C1 segment of cervical spinal cord (tissue), 14 donors: ENCODE measurements around the gene BRAP.
"Not testable (repeated sequence)": the region's sequence is repeated elsewhere in the genome, so short reads cannot be mapped to it uniquely, and the experiment has no call there.

Experiments used
- DNase-seq, 14 donors: peaks; one replicate each; lab custom pipeline; 2025; lab: John Stamatoyannopoulos, UW

BRAP gene

GRCh38 chr12:111607239-111607638, 78.5 kb downstream of the BRAP start:
- DNase-seq: no peak

GRCh38 chr12:111606767-111607230, 79.0 kb downstream of the BRAP start:
- DNase-seq: peak in 1 of 14 donors; percentile 5

DNA sequence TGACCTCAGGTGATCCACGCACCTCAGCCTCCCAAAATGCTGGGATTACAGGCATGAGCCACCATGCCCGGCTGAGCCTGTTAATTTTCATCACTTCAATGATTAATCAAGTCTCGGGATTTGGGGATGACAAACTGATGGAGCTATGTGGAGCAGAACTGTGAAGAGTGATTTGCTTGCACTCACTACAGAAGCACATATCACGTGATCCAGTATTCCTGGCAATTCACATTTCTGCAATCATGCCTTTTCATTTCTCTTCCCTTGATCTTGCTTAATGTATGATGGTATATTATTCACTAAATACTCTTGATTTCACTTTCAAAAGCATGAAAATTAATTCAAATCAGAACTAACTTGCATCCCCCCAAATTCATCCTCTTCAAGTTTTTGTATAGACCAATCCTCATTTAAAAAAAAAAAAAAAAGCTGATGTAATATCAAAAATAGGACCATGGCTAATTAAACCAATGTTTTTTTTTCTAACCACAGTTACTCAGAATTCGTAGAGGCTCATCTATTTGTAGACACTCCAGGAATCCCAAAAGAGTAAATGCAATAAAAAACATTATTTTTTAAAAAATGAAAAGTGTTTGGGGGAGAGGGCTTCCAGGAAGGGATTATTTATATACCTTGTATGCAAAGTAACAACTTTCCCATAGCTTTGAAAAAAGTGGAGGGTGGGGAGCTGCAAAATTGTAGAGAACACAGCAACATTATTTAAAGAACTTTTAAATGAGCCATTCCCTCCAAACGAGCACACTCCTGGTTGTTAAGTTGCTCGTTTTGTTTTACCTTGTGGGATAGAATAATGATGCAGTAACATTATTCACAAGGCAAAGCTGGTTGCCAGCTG, 79.6 kb downstream of the BRAP start:
- DNase-seq: no peak

DNA sequence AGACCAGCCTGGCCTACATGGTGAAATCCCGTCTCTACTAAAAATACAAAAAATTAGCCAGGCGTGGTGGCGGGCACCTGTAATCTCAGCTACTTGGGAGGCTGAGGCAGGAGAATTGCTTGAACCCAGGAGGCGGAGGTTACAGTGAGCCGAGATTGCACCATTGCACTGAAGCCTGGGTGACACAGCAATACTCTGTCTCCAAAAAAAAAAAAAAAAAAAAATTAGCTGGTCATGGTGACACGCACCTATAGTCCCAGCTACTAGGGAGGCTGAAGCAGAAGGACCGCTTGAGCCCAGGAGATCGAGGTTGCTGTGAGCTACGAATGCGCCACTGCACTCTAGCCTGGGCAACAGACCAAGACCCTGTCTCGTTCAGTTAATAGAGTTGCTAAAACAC, 82.9 kb downstream of the BRAP start:
- not testable (repeated sequence) for DNase-seq

- no peak for DNase-seq
Observed at GRCh38 chr12:111602348-111602747, 83.4 kb downstream of the BRAP start.

DNA sequence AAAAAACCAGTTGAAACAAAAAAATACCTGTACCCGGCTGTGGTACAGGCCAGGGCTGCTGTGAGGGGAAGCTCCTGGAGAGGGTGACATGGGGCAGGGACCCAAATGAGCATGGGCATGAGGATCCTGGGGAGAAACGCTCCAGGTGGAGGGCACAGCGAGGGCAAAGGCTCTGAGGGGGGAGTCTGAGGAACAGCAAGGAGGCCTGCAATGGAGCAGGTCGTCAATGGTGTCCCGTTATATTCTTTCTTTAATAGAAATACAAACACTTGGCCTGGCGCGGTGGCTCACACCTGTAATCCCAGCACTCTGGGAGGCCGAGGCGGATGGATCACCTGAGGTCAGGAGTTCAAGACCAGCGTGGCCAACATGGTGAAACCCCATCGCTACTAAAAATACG, 84.8 kb downstream of the BRAP start:
- not testable (repeated sequence) for DNase-seq

- no peak for DNase-seq
Observed at GRCh38 chr12:111600205-111600642, 85.5 kb downstream of the BRAP start.

DNA sequence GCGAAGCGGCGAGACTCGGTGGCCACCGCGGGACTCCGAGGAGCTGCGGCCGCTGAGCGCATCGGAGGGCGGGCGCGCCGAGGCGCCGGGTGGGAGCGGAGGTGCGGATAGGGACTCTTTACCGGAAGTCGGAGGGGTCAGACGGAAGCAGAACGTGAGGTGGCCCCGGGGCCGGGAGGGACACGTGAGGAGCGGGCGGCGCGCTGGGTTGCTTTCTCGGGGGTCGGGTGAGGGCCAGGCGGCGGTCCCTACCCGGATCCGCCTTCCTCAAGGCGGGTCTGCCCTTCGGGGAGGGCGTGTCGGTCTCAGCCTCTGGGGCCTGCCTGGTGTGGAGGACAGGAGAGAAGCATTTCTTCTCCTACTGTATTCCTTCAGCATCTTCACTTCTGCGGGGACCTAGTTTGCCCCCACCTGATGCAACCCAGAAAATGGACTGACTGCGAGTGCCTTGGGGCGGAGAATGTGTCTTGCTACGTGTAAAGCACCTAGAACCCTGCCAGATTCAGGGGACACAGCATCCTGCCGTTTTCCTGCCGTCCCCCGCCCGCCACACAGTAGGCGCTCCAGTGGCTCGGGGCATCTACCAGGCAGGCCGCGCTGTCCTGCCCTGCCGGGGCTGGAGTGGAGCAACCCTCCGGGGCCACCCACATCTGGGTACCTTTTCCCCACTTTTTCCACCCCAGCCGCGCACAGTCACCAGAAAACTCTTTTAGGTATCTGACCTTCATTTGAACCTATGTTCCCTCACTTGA, 86.1 kb downstream of the BRAP start:
- DNase-seq: peak; percentile 63 to 93 (median 84)

- DNase-seq: peak in 12 of 14 donors; percentile 63 to 93 (median 83)
Observed at GRCh38 chr12:111598637-111599452, 86.9 kb downstream of the BRAP start, which contains the start of gene ATXN2. Gene ATXN2 (minus strand): TSS chr12:111599315. CDS start chr12:111599034, 281 bp downstream.

DNA sequence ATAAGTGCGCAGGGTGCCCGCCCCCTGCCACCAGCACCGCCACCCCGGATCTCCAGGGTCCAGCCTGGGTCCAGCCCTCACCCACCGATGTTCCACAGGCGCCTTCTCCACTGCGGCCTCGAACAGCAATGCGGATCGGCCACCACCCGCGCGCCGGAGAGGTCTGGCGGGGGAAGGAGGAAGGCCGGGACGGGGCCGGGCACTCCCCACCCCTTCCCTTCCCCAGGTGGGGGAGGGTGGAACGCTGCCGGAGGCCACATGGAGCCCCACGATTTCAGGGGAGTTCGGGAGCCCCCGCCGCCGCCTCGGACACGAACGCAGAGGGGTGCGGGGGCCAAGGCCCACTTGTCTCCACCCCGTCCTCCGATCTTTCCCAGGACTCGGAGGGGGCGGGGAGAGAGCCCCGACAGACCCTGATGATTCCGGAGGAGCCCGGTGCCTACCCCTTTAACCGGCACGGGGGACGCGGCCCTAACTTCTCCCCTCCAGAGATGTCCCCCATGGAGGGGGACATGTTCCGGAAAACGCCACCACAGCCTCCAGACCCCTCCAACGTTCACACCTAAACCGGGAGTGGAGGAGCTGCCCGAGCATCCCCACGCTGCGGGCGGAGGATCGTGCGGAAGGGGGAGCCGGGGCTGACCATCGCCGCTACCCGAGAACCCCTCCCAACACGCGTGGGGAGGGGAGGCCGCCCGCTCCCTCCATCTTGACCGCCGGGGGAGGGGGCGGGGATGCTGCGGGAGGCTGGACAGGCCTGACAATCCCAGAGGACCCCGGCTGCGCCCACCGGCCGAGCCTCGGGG, 87.7 kb downstream of the BRAP start:
- peak in 13 of 14 donors; percentile 19 to 81 (median 58) for DNase-seq

- DNase-seq: peak in 12 of 14 donors; percentile 20 to 70 (median 41)
Observed at GRCh38 chr12:111596985-111597830, 88.5 kb downstream of the BRAP start.

GRCh38 chr12:111595341-111595835, 90.4 kb downstream of the BRAP start:
- DNase-seq: not testable (repeated sequence)
